ENCODE results near the gene EMB. TPM values are rescaled to one million over a fixed set of nuclear protein-coding genes. Genes with fewer than 3 reads are reported as not detected.

EMB gene
- total RNA-seq = 5.3 and 6.9 TPM in 2 replicates

DNA sequence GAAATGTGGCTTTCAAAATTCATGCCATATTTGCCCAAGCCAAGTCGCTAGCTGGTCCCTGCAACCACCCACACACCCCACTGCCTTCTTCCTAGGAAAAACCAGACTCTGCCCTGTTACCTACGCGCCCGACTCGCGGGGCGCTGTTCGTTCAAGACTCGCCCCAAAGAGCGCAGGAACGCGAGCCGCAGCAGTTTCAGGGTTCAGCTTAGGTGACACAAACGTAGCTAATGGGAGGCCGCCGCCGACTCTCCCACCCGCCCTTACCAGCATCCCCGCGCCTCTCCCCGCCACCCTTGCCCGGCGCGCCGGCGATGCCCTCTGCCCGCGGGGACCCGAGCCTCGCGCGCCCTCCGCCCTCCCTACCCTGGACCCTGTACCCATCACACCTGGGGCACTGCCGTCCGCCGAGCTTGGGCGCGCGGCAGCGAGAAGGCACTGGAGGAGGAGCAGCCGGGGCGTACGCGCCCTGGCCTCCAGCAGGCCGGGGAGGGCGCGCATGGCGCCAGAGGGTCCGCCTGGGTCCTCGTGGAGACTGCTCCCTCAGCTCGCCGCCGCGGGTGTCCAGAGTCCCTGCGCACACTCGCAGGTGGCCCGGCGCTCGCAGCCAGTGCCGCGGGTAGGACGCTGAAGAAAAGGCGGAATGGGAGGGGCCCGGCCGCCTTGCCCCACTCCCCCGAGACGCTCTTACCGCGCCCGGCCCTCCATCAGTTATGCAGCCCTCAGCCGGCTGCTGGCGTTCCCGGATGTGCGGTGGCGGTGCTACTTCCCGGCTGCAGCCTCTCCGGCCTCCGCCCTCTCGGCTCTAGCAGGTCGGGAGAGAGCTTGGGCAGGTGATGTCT lies at the start of gene EMB:
EMB (minus strand) TSS at position 638 of the 842 bp plus-strand sequence; CDS start at position 501, 137 bp downstream.

Other genes with a start within 250 kb of the EMB start
- 17.3 and 23.4 TPM in 2 replicates for gene PARP8, start 225.3 kb upstream of the EMB start, total RNA-seq

Measured in aortic smooth muscle cell (primary cell).